GM18519 (cell line): Measurements from ENCODE around the gene MBNL2.

ENCODE experiments used
- ATAC-seq: cut with Tn5 transposase; IDR thresholded peaks from one replicate; pipeline ENCODE4 v1.9.1; 2021; ENCODE audit warnings: mild to moderate bottlenecking, moderate library complexity; ENCODE audit not compliant: unreplicated experiment, low FRiP score

Gene MBNL2

GRCh38 chr13:97433727-97434396 is 211.7 kb downstream of the MBNL2 start, which contains the start of gene RAP2A:
RAP2A (plus strand) TSS chr13:97434169; CDS start chr13:97434471, 302 bp downstream.
- ATAC-seq, result peak; percentile 32

GRCh38 chr13:97434397-97435201 is 212.5 kb downstream of the MBNL2 start:
- no peak for ATAC-seq

GRCh38 chr13:97435323-97435722 is 213.2 kb downstream of the MBNL2 start:
- ATAC-seq, result no peak

GRCh38 chr13:97435794-97436193 is 213.7 kb downstream of the MBNL2 start:
- no peak for ATAC-seq

- ATAC-seq, result no peak
These were observed 214.7 kb downstream of the MBNL2 start for GRCh38 chr13:97436845-97437244.

GRCh38 chr13:97437729-97438128 is 215.6 kb downstream of the MBNL2 start:
- no peak for ATAC-seq

- no peak for ATAC-seq
These were observed 216.9 kb downstream of the MBNL2 start for GRCh38 chr13:97438856-97439595.

- no peak for ATAC-seq
These were observed 218.6 kb downstream of the MBNL2 start for GRCh38 chr13:97440598-97441170.

GRCh38 chr13:97441368-97441767 is 219.2 kb downstream of the MBNL2 start:
- peak; percentile 49 for ATAC-seq
